Muscle layer of colon (tissue), 2 donors: ENCODE results near the gene TMEM256.

ENCODE experiments used
- H3K27ac ChIP-seq: one replicate; pipeline ENCODE4 v1.7.0; 2013; ENCODE audit warnings: low read depth, mild to moderate bottlenecking, low read length, moderate library complexity
- H3K27me3 ChIP-seq, 2 donors: one replicate each; pipeline ENCODE4 v1.7.0; 2013; ENCODE audit warnings: low read length in 2 of 2, mild to moderate bottlenecking in 2 of 2; ENCODE audit not compliant: insufficient read depth in 2 of 2, control insufficient read depth in 1 of 2
- H3K36me3 ChIP-seq: one replicate; pipeline ENCODE4 v1.7.0; 2013; ENCODE audit warnings: mild to moderate bottlenecking, low read length; ENCODE audit not compliant: insufficient read depth
- H3K4me1 ChIP-seq: one replicate; pipeline ENCODE4 v1.7.0; 2013; ENCODE audit warnings: mild to moderate bottlenecking, low read length; ENCODE audit not compliant: insufficient read depth
- H3K4me3 ChIP-seq, 2 donors: one replicate each; pipeline ENCODE4 v1.7.0; 2013; ENCODE audit warnings: low read length in 2 of 2, low read depth in 1 of 2, mild to moderate bottlenecking in 1 of 2, moderate library complexity in 1 of 2
- H3K9ac ChIP-seq: one replicate; pipeline ENCODE4 v1.7.0; 2013; ENCODE audit warnings: low read length
- H3K9me3 ChIP-seq: one replicate; pipeline ENCODE4 v1.7.0; 2013; ENCODE audit warnings: mild to moderate bottlenecking, low read length
- donor health status: abdominal sarcoma.
- donor health status: Adenocarcinoma of cecum.

TMEM256 gene

GRCh38 chr17:7426896-7427489 is 23.1 kb upstream of the TMEM256 start:
- Histone ChIP-seq H3K27ac (no peak overlapping the region), H3K36me3 (no peaks in the 10 kb centered on the region), H3K27me3 (no peaks in the 10 kb centered on the region), H3K9ac (no peak overlapping the region), H3K9me3 (no peaks in the 10 kb centered on the region), H3K4me3 (no peak overlapping the region), H3K4me1 (no peaks in the 10 kb centered on the region)

- no peaks in the 10 kb centered on the region for H3K27me3 ChIP-seq
- H3K9me3 ChIP-seq = no peaks in the 10 kb centered on the region
- H3K9ac ChIP-seq = no peak overlapping the region
- H3K36me3 ChIP-seq = no peaks in the 10 kb centered on the region
- H3K27ac ChIP-seq = no peak overlapping the region
- no peaks in the 10 kb centered on the region for H3K4me1 ChIP-seq
- H3K4me3 ChIP-seq = no peak overlapping the region
These were observed 22.4 kb upstream of the TMEM256 start for GRCh38 chr17:7426203-7426863.

GRCh38 chr17:7425756-7426155 is 21.9 kb upstream of the TMEM256 start:
- no peaks in the 10 kb centered on the region for H3K27me3 ChIP-seq
- H3K9me3 ChIP-seq = no peaks in the 10 kb centered on the region
- no peaks in the 10 kb centered on the region for H3K4me1 ChIP-seq
- H3K9ac ChIP-seq = no peak overlapping the region
- no peak overlapping the region for H3K4me3 ChIP-seq
- H3K27ac ChIP-seq = no peak overlapping the region
- H3K36me3 ChIP-seq = no peaks in the 10 kb centered on the region

GRCh38 chr17:7425316-7425715 is 21.4 kb upstream of the TMEM256 start, which contains the start of gene SPEM2:
SPEM2 (plus strand) TSS chr17:7425616; CDS start chr17:7425689, 73 bp downstream.
- Histone ChIP-seq H3K4me3 (no peak within 1 kb of the TSS), H3K36me3 (no peaks in the 10 kb centered on the region), H3K9me3 (no peaks in the 10 kb centered on the region), H3K4me1 (no peaks in the 10 kb centered on the region), H3K27me3 (no peaks in the 10 kb centered on the region), H3K9ac (no peak within 1 kb of the TSS), H3K27ac (no peak within 1 kb of the TSS)

- H3K27me3 ChIP-seq = peaks cover 0 to 7% of the 10 kb centered on the region in 2 donors
- no peaks in the 10 kb centered on the region for H3K9me3 ChIP-seq
- no peaks in the 10 kb centered on the region for H3K4me1 ChIP-seq
- H3K27ac ChIP-seq = no peak overlapping the region
- no peak overlapping the region for H3K4me3 ChIP-seq
- H3K9ac ChIP-seq = no peak overlapping the region
- H3K36me3 ChIP-seq = no peaks in the 10 kb centered on the region
These were observed 19.8 kb upstream of the TMEM256 start for GRCh38 chr17:7423679-7424078.

GRCh38 chr17:7421186-7421585 is 17.3 kb upstream of the TMEM256 start:
- Histone ChIP-seq H3K27ac (no peak overlapping the region), H3K36me3 (peaks cover 7% of the 10 kb centered on the region), H3K4me3 (no peak overlapping the region), H3K9me3 (no peaks in the 10 kb centered on the region), H3K9ac (no peak overlapping the region), H3K4me1 (no peaks in the 10 kb centered on the region), H3K27me3 (peaks cover 0 to 7% of the 10 kb centered on the region in 2 donors)

- Histone ChIP-seq H3K9ac (no peak within 1 kb of the TSS), H3K4me1 (no peaks in the 10 kb centered on the region), H3K4me3 (no peak within 1 kb of the TSS), H3K27ac (no peak within 1 kb of the TSS), H3K36me3 (peaks cover 8% of the 10 kb centered on the region), H3K9me3 (no peaks in the 10 kb centered on the region), H3K27me3 (peaks cover 0 to 7% of the 10 kb centered on the region in 2 donors)
These were observed 16.1 kb upstream of the TMEM256 start, which contains the start of gene SPEM1 for GRCh38 chr17:7419819-7420610. SPEM1 (plus strand) TSS chr17:7420324; CDS start chr17:7420385, 61 bp downstream.

- Histone ChIP-seq H3K36me3 (peaks cover 8% of the 10 kb centered on the region), H3K9me3 (no peaks in the 10 kb centered on the region), H3K4me1 (no peaks in the 10 kb centered on the region), H3K9ac (no peak overlapping the region), H3K27ac (no peak overlapping the region), H3K4me3 (no peak overlapping the region), H3K27me3 (peaks cover 0 to 7% of the 10 kb centered on the region in 2 donors)
These were observed 14.7 kb upstream of the TMEM256 start for GRCh38 chr17:7418472-7419152.

GRCh38 chr17:7417056-7417655 is 13.3 kb upstream of the TMEM256 start:
- Histone ChIP-seq H3K9ac (no peak overlapping the region), H3K9me3 (no peaks in the 10 kb centered on the region)

GRCh38 chr17:7416323-7416722 is 12.4 kb upstream of the TMEM256 start:
- no peak overlapping the region for H3K9ac ChIP-seq
- H3K9me3 ChIP-seq = no peaks in the 10 kb centered on the region
- H3K4me1 ChIP-seq = no peaks in the 10 kb centered on the region
- H3K36me3 ChIP-seq = peaks cover 8% of the 10 kb centered on the region
- H3K27me3 ChIP-seq = peaks cover 0 to 7% of the 10 kb centered on the region in 2 donors
- H3K4me3 ChIP-seq = no peak overlapping the region
- H3K27ac ChIP-seq = no peak overlapping the region

More at GRCh38 chr17:7417056-7417655, 13.3 kb upstream of the TMEM256 start:
- Histone ChIP-seq H3K4me1 (no peaks in the 10 kb centered on the region), H3K27ac (no peak overlapping the region), H3K4me3 (no peak overlapping the region), H3K36me3 (peaks cover 8% of the 10 kb centered on the region), H3K27me3 (peaks cover 0 to 7% of the 10 kb centered on the region in 2 donors)

- Histone ChIP-seq H3K27me3 (peaks cover 0 to 7% of the 10 kb centered on the region in 2 donors), H3K9me3 (no peaks in the 10 kb centered on the region), H3K9ac (no peak overlapping the region), H3K4me3 (no peak overlapping the region), H3K4me1 (no peaks in the 10 kb centered on the region), H3K27ac (no peak overlapping the region), H3K36me3 (peaks cover 8% of the 10 kb centered on the region)
These were observed 11.9 kb upstream of the TMEM256 start for GRCh38 chr17:7415784-7416183.
